Keratinocyte (primary cell): Measurements from ENCODE around the gene DHX35.

Experiments
- EZH2 ChIP-seq: IDR thresholded peaks from one replicate; pipeline ENCODE4 v1.6.1; 2012; ENCODE audit warnings: inconsistent platforms, mild to moderate bottlenecking, low read length, moderate library complexity
- TF ChIP-seq, protein P1 (sequence below), 3 experiments: IDR thresholded peaks in 1 of 3; conservative IDR thresholded peaks in 1 of 3; optimal IDR thresholded peaks in 1 of 3; 2 replicates in 2 of 3; 3 replicates in 1 of 3; pipeline versions ENCODE3 to v1.5.1; 2011; ENCODE audit warnings: low read length in 3 of 3, mild to moderate bottlenecking in 3 of 3, moderate library complexity in 2 of 3, control low read depth in 1 of 3, inconsistent platforms in 1 of 3; ENCODE audit not compliant: insufficient read depth in 2 of 3; ENCODE audit errors: extremely low read depth in 1 of 3

DNA sequence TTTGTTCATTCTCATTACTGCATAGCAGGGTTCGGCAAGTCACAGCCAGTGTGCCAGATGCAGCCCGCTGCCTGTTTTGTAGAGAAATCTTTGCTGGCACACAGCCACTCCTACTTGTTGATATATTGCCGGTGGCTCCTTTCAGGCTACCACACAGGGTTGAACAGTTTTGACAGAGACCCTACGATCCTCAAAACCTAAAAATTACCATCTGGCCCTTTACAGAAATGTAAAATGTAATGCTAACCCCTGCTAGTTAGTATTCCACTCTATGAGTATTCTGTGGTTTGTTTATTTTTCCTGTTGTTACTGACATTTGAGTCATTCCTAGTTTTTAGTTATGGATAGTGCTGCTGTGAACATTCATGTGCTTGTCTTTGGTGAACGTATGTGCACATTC, 11.5 kb downstream of the DHX35 start:
- TF ChIP-seq, protein P1, sequence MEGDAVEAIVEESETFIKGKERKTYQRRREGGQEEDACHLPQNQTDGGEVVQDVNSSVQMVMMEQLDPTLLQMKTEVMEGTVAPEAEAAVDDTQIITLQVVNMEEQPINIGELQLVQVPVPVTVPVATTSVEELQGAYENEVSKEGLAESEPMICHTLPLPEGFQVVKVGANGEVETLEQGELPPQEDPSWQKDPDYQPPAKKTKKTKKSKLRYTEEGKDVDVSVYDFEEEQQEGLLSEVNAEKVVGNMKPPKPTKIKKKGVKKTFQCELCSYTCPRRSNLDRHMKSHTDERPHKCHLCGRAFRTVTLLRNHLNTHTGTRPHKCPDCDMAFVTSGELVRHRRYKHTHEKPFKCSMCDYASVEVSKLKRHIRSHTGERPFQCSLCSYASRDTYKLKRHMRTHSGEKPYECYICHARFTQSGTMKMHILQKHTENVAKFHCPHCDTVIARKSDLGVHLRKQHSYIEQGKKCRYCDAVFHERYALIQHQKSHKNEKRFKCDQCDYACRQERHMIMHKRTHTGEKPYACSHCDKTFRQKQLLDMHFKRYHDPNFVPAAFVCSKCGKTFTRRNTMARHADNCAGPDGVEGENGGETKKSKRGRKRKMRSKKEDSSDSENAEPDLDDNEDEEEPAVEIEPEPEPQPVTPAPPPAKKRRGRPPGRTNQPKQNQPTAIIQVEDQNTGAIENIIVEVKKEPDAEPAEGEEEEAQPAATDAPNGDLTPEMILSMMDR (optimal IDR thresholded peaks at IDR 0.05 in 1 of 3, IDR thresholded peaks at IDR 0.05 in 1 of 3, conservative IDR thresholded peaks at IDR 0.05 in 1 of 3; ENCODE audit: extremely low read depth in 1 of 3, insufficient read depth in 2 of 3, low read length in 3 of 3): no peak
- no peak for TF ChIP-seq EZH2
